ENCODE data around the gene UST. TPM values are rescaled to one million over a fixed set of nuclear protein-coding genes. Genes with fewer than 3 reads are reported as not detected.

UST gene
- total RNA-seq, 1 experiment from 2014 or later: 6.1 TPM

- no peak overlapping the region for H3K27ac ChIP-seq (ENCODE audit: low read depth, low read length)
- no TSS peak for BruUV-seq (replicated peaks)
- RAD21 ChIA-PET (ENCODE audit: low non-redundant PET in 1 of 2, low total read pairs in 2 of 2, uncharacterized antibody in 2 of 2, unreplicated experiment in 2 of 2): no interaction called here
- no peaks in the 10 kb centered on the region for H4K20me1 ChIP-seq (ENCODE audit: insufficient read depth)
- no peak overlapping the region for H2AFZ ChIP-seq (ENCODE audit: low read depth, low read length, poor library complexity, severe bottlenecking)
- H3K4me2 ChIP-seq (ENCODE audit: low read length): no peak overlapping the region
- H3K27me3 ChIP-seq (ENCODE audit: insufficient read depth, low read length): no peaks in the 10 kb centered on the region
- POLR2A ChIA-PET: no interaction called here
- no peak overlapping the region for H3K9ac ChIP-seq (ENCODE audit: low read length)
- H3K9me2 ChIP-seq (ENCODE audit: insufficient read depth): no peaks in the 10 kb centered on the region
- H3K4me3 ChIP-seq (replicated peaks in 1 of 2; ENCODE audit: low read depth in 1 of 2, low read length in 2 of 2): no peak overlapping the region
- no peak for DNase-seq (ENCODE audit: low read depth, low spot score)
- H3K79me2 ChIP-seq (ENCODE audit: insufficient read depth, low read length): no peaks in the 10 kb centered on the region
- no peaks in the 10 kb centered on the region for H3K4me1 ChIP-seq (ENCODE audit: control insufficient read depth in 1 of 2, insufficient read depth in 2 of 2, low read length in 2 of 2)
- no peaks in the 10 kb centered on the region for H3K36me3 ChIP-seq (ENCODE audit: control insufficient read depth in 1 of 2, insufficient read depth in 2 of 2, low read length in 2 of 2)
- intact Hi-C loops (cut with micrococcal nuclease): no loop called here
- ATAC-seq: no peak
- TF ChIP-seq SRF (IDR thresholded peaks at IDR 0.05; ENCODE audit: low read depth) (no peak), POLR2AphosphoS5 (IDR thresholded peaks at IDR 0.05; ENCODE audit: low read depth, low read length) (no peak)
- CTCF ChIA-PET: no interaction called here
- H3K9me3 ChIP-seq (ENCODE audit: control insufficient read depth in 1 of 2, insufficient read depth in 1 of 2, low read depth in 1 of 2, low read length in 2 of 2): no peaks in the 10 kb centered on the region
Observed at GRCh38 chr6:149112976-149113375, 366.1 kb downstream of the UST start.

- Histone ChIP-seq H3K9me3 (ENCODE audit: control insufficient read depth in 1 of 2, insufficient read depth in 1 of 2, low read depth in 1 of 2, low read length in 2 of 2) (no peaks in the 10 kb centered on the region), H3K9me2 (ENCODE audit: insufficient read depth) (no peaks in the 10 kb centered on the region), H3K27ac (ENCODE audit: low read depth, low read length) (no peak overlapping the region), H2AFZ (ENCODE audit: low read depth, low read length, poor library complexity, severe bottlenecking) (no peak overlapping the region), H3K36me3 (ENCODE audit: control insufficient read depth in 1 of 2, insufficient read depth in 2 of 2, low read length in 2 of 2) (no peaks in the 10 kb centered on the region), H3K79me2 (ENCODE audit: insufficient read depth, low read length) (no peaks in the 10 kb centered on the region), H3K4me3 (replicated peaks in 1 of 2; ENCODE audit: low read depth in 1 of 2, low read length in 2 of 2) (no peak overlapping the region), H3K9ac (ENCODE audit: low read length) (no peak overlapping the region), H4K20me1 (ENCODE audit: insufficient read depth) (no peaks in the 10 kb centered on the region), H3K27me3 (ENCODE audit: insufficient read depth, low read length) (no peaks in the 10 kb centered on the region), H3K4me2 (ENCODE audit: low read length) (no peak overlapping the region), H3K4me1 (ENCODE audit: control insufficient read depth in 1 of 2, insufficient read depth in 2 of 2, low read length in 2 of 2) (no peaks in the 10 kb centered on the region)
- RAD21 ChIA-PET (ENCODE audit: low non-redundant PET in 1 of 2, low total read pairs in 2 of 2, uncharacterized antibody in 2 of 2, unreplicated experiment in 2 of 2): no interaction called here
- TF ChIP-seq ZBTB33 (IDR thresholded peaks at IDR 0.05; ENCODE audit: extremely low read depth, insufficient replicate concordance, low read length) (no peak), RAD21 (IDR thresholded peaks at IDR 0.05; ENCODE audit: low read depth) (no peak), FOSL1 (IDR thresholded peaks at IDR 0.05; ENCODE audit: low read depth) (no peak), ATF3 (IDR thresholded peaks at IDR 0.05) (no peak), TCF7L2 (IDR thresholded peaks at IDR 0.05; ENCODE audit: borderline replicate concordance, extremely low read depth, insufficient read depth, insufficient read length) (no peak), SIN3A (IDR thresholded peaks at IDR 0.05; ENCODE audit: low read depth) (no peak), EZH2phosphoT487 (IDR thresholded peaks at IDR 0.05; ENCODE audit: borderline replicate concordance) (no peak), CBX3 (IDR thresholded peaks at IDR 0.05; ENCODE audit: low read depth) (no peak), ZNF274 (IDR thresholded peaks at IDR 0.05; ENCODE audit: low read depth, low read length) (no peak), SRF (IDR thresholded peaks at IDR 0.05; ENCODE audit: low read depth) (no peak), ELF1 (IDR thresholded peaks at IDR 0.05; ENCODE audit: borderline replicate concordance, low read depth) (no peak), POLR2AphosphoS5 (IDR thresholded peaks at IDR 0.05; ENCODE audit: low read depth, low read length) (no peak), MAX (IDR thresholded peaks at IDR 0.05) (no peak), ZFX (IDR thresholded peaks at IDR 0.05) (no peak), CEBPB (IDR thresholded peaks at IDR 0.05; ENCODE audit: low read depth) (no peak), SP1 (IDR thresholded peaks at IDR 0.05; ENCODE audit: low read depth) (no peak), JUND (IDR thresholded peaks at IDR 0.05) (no peak)
- TF ChIP-seq, protein P1, sequence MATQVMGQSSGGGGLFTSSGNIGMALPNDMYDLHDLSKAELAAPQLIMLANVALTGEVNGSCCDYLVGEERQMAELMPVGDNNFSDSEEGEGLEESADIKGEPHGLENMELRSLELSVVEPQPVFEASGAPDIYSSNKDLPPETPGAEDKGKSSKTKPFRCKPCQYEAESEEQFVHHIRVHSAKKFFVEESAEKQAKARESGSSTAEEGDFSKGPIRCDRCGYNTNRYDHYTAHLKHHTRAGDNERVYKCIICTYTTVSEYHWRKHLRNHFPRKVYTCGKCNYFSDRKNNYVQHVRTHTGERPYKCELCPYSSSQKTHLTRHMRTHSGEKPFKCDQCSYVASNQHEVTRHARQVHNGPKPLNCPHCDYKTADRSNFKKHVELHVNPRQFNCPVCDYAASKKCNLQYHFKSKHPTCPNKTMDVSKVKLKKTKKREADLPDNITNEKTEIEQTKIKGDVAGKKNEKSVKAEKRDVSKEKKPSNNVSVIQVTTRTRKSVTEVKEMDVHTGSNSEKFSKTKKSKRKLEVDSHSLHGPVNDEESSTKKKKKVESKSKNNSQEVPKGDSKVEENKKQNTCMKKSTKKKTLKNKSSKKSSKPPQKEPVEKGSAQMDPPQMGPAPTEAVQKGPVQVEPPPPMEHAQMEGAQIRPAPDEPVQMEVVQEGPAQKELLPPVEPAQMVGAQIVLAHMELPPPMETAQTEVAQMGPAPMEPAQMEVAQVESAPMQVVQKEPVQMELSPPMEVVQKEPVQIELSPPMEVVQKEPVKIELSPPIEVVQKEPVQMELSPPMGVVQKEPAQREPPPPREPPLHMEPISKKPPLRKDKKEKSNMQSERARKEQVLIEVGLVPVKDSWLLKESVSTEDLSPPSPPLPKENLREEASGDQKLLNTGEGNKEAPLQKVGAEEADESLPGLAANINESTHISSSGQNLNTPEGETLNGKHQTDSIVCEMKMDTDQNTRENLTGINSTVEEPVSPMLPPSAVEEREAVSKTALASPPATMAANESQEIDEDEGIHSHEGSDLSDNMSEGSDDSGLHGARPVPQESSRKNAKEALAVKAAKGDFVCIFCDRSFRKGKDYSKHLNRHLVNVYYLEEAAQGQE (IDR thresholded peaks at IDR 0.05; ENCODE audit: low read depth): no peak
- no TSS peak for BruUV-seq (replicated peaks)
- CTCF ChIA-PET: no interaction called here
- POLR2A ChIA-PET: no interaction called here
- DNase-seq (ENCODE audit: low read depth, low spot score): no peak
- no peak for ATAC-seq
- intact Hi-C loops (cut with micrococcal nuclease): no loop called here
Observed at GRCh38 chr6:149114167-149114566, 367.3 kb downstream of the UST start.
